Omental fat pad (tissue), 4 donors: ENCODE measurements around the gene TNC. TPM values are rescaled to one million over a fixed set of nuclear protein-coding genes. Genes with fewer than 3 reads are reported as not detected.

Source experiments
- ATAC-seq: fragments of 150-250 bp; one replicate; pipeline ENCODE4 v1.9.1; 2016; ENCODE audit warnings: mild to moderate bottlenecking, moderate library complexity; ENCODE audit not compliant: low FRiP score
- DNase-seq: peaks from one replicate; pipeline ENCODE4 v3.0.0-alpha.2; 2019; ENCODE audit warnings: low spot score
- CTCF ChIP-seq, 3 donors: fragments of 450-650 bp; IDR thresholded peaks; one replicate each; pipeline ENCODE4 v1.5.1; 2016 to 2017; ENCODE audit warnings: antibody characterized with exemption in 3 of 3, mild to moderate bottlenecking in 3 of 3, moderate library complexity in 2 of 3
- total RNA-seq, 4 donors: library from RNA; depleted of rRNA; stranded (reverse); fragments of >200 nt; gene quantifications; one replicate each; pipeline ENCODE4 v1.1.0, GENCODE V29; 2016

The TNC gene
- total RNA-seq, 4 donors from 2014 or later: 3.2 to 44.2 (median 10.0) TPM

GRCh38 chr9:114972510-114973136 lies 145.3 kb downstream of the TNC start:
- DNase-seq: no peak
- TF ChIP-seq CTCF (IDR thresholded peaks at IDR 0.05): no peak
- ATAC-seq: no peak

Other genes starting within 250 kb of the TNC start
- gene TNFSF8, start 187.6 kb downstream of the TNC start, total RNA-seq: 1 to 10 TPM; 3.2 to 7.1 (median 6.6) TPM